HG03575 (cell line): Measurements from ENCODE around the gene ZNF747.
"Not testable (repeated sequence)": the region's sequence is repeated elsewhere in the genome, so short reads cannot be mapped to it uniquely, and the experiment has no call there.

Experiments used
- ATAC-seq: cut with Tn5 transposase; IDR thresholded peaks from one replicate; pipeline ENCODE4 v1.9.1; 2021; ENCODE audit not compliant: unreplicated experiment, insufficient number of reproducible peaks, low FRiP score; ENCODE audit errors: extremely low read depth

ZNF747 gene

DNA sequence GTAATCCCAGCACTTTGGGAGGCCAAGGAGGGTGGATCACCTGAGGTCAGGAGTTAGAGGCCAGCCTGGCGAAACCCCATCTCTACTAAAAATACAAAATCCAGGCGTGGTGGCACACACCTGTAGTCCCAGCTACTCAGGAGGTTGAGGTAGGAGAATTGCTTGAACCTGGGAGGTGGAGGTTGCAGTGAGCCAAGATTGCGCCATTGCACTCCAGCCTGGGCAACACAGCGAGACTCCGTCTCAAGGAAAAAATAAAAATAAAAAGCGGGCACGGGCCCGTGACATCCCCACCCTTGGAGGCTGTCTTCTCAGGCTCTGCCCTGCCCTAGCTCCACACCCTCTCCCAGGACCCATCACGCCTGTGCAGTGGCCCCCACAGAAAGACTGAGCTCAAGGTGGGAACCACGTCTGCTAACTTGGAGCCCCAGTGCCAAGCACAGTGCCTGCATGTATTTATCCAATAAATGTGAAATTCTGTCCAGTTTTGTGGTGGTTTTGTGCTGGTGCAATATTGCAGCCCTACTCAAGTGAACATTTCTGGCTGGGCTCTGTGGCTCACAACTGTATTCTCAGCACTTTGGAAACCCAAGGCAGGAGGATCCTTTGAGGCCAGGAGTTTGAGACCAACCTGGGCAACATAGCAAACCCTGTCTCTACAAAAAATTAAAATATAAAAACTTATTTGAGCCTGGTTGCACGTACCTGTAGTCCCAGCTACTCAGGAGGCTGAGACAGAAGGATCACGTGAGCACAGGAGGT is 11.8 kb downstream of the ZNF747 start:
- not testable (repeated sequence) for ATAC-seq

GRCh38 chr16:30521873-30522641 is 12.6 kb downstream of the ZNF747 start:
- ATAC-seq = no peak

GRCh38 chr16:30521476-30521872 is 13.2 kb downstream of the ZNF747 start:
- ATAC-seq = no peak

DNA sequence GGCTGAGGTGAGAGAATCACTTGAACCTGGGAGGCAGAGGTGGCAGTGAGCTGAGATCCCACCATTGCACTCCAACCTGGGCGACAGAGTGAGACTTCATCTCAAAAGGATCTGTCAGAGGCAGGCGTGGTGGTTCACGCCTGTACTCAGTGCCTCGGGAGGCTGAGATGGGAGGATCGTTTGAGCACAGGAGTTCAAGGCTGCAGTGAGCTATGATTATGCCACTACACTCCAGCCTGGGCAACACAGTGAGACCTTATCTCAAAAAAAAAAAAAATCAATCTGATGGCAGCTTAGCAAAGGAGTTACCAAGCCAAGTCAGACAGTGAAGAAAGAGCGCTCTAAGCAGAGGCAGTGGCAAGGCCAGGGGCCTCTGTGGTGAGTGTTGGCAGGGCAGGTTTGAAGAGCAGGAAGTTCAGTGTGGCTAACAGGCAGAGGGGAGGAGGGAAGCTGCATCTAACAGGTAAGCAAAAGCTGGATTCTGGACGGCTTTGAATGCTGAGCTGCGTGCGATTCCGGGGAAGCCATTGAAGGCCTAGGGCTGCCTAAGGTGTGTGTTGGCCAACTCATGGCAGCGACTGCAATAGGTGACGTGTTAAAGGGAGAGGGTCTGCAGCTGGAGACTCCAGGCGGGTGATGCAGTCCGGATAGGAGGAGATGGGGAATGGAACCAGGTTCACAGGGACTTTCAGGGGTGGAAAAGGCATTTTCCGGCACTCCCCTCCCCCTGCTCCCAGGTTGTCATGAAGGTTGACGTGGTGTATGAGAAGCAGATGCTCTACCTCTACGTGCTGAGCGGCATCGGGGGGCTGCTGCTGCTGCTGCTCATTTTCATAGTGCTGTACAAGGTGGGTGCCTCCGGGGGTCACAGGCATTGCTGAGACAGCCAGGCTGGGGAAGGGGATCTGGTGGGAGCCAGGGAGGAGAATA is 15.3 kb downstream of the ZNF747 start:
- no peak for ATAC-seq

- ATAC-seq = no peak
Measured at GRCh38 chr16:30518552-30518951, 16.1 kb downstream of the ZNF747 start.

DNA sequence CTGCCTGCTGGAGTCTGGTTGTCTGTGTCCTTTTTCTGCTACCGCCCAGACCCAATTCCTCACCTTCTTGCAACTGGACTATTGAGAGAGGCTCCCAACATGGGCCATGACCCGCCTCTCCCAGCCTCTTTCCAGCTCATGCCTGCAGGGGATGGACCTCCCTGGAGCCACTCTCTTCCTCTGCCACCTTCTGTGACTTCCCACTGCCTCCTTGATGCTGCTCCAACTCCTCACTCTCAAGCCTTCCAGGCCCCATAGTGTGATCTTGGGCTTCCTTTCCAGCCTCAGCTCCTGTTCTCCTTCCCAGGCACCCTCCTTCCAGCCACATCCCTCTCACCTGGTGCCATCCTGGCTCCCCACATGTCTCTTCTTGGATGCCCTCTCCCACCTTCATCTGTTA is 19.4 kb downstream of the ZNF747 start:
- no peak for ATAC-seq

DNA sequence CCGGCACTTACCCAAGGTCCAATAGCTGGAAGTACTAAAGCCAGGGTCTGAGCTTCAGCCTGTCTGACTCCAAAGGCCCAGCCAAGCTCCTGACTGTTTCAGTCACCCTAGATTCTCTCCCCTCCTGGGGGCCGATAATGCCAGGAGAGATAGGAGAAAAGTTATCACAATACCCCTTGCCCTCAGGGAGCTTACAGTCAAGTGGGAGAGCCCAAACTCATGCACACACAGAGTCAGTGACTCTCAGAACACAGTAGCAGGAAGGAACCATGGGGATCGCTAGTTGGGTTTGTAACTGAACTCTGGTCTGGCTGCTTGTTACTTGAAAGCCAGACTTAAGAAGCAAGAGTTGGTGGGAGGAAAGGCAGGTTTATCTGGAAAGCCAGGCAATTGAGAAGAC is 23.1 kb downstream of the ZNF747 start:
- no peak for ATAC-seq

- ATAC-seq = no peak
Measured at GRCh38 chr16:30510376-30510938, 24.2 kb downstream of the ZNF747 start.

DNA sequence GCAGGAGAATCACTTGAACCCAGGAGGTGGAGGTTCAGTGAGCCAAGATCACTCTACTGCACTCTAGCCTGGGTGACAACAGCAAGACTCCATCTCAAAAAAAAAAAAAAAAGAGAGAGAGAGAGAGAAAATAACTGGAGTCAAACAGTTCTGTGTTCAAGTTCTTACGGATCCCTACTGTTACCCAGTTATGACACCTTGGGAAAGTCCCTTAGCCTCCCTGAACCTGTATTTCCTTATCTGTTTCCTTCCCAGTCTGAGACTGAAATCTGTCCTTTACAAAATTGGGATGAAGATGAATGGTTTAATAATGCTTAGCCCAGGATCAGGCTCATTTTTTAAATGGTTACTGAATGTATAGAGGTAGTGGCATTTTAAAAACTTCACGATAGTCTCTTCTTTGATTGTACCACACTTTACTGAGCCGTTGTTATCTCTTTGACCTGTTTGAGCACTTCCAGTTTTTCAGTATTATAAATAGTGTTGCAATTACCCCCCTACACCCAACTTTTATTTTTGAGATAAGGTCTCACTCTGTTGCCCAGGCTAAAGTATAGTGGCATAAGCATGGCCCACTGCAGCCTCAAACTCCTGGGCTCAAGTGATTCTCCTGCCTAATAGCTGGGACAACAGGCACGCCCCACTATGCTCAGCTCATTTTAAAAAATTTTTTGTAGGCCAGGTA is 25.4 kb downstream of the ZNF747 start:
- ATAC-seq = no peak

GRCh38 chr16:30503403-30504296 is 31.0 kb downstream of the ZNF747 start:
- no peak for ATAC-seq

GRCh38 chr16:30499284-30499683 is 35.4 kb downstream of the ZNF747 start:
- ATAC-seq = no peak

GRCh38 chr16:30494709-30495108 is 39.9 kb downstream of the ZNF747 start:
- no peak for ATAC-seq

- ATAC-seq = no peak
Measured at GRCh38 chr16:30493941-30494488, 40.6 kb downstream of the ZNF747 start.

- no peak for ATAC-seq
Measured at GRCh38 chr16:30491744-30492308, 42.8 kb downstream of the ZNF747 start.

GRCh38 chr16:30491229-30491628 is 43.4 kb downstream of the ZNF747 start:
- no peak for ATAC-seq

DNA sequence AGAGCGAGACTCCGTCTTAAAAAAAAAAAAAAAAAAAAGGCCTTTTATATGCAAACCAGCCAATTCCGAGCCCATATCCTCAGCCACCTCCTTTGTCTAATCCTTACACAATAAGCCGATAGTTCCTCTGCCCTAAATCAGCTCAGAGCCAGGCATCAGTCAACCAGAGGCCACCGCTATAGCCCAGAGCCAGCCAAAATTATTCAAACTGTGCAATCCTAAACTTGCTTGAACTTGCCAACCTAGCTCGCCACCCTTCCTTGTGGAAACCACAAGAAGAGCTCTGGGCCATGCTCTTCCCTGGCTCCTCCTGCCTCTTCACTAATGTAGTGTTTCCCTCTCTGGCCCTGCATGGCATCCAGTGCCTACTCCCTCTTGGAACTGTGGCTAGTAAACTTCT is 44.4 kb downstream of the ZNF747 start:
- no peak for ATAC-seq
